Measurements from ENCODE around the gene CDK5R1.

Gene CDK5R1

DNA sequence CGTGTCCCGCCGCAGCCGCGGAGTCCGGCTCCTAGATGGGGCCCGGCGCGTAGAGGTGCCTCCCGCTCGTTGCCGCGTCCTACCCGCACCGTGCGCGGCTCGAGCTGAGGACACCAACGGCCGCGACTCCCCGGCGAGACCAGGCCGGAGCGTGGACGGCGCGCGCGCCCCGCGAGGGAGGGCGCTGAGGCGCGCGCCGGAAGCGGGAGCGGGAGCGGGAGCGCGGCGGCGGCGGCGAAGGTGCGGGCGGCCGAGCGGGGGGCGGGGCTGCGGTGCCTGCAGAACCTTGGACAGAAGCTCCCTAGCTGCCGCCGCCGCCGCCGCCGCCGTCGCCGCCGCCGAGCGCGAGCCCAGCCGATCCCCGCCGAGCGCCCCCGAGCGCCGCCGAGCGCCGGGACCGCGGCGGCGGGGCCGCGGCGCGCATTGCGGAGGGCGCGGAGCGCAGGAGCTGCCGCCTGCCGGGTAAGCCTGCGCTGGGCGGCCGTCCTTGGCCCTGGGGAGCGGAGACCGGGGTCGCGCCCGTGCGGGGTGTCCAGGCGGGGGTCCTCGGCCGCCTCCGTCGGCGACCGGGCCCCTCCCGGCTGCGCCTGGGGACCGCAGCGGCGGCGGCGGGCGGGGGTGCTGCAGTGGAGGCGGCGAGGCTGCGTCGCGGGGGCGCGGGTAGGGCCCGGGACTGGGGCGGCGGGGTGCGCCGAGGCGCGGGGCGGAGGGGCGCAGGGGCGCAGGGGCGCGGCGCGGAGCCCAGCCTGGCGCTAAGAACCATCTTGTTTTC lies at the start of gene CDK5R1:
Gene CDK5R1 (plus strand): TSS at position 293 of the 772 bp plus-strand sequence. CDS start 628 bp downstream, outside the sequence.
- peak within 1 kb of the TSS; percentile 74 for H3K27ac ChIP-seq
- TF ChIP-seq, protein P1, sequence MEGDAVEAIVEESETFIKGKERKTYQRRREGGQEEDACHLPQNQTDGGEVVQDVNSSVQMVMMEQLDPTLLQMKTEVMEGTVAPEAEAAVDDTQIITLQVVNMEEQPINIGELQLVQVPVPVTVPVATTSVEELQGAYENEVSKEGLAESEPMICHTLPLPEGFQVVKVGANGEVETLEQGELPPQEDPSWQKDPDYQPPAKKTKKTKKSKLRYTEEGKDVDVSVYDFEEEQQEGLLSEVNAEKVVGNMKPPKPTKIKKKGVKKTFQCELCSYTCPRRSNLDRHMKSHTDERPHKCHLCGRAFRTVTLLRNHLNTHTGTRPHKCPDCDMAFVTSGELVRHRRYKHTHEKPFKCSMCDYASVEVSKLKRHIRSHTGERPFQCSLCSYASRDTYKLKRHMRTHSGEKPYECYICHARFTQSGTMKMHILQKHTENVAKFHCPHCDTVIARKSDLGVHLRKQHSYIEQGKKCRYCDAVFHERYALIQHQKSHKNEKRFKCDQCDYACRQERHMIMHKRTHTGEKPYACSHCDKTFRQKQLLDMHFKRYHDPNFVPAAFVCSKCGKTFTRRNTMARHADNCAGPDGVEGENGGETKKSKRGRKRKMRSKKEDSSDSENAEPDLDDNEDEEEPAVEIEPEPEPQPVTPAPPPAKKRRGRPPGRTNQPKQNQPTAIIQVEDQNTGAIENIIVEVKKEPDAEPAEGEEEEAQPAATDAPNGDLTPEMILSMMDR (conservative IDR thresholded peaks at IDR 0.05): no peak; the same call in 1 of the 2 replicates
- TF ChIP-seq ZFX (IDR thresholded peaks at IDR 0.05): 0 out of 2 replicates have a peak, but pooled peaks have one; percentile 6

DNA sequence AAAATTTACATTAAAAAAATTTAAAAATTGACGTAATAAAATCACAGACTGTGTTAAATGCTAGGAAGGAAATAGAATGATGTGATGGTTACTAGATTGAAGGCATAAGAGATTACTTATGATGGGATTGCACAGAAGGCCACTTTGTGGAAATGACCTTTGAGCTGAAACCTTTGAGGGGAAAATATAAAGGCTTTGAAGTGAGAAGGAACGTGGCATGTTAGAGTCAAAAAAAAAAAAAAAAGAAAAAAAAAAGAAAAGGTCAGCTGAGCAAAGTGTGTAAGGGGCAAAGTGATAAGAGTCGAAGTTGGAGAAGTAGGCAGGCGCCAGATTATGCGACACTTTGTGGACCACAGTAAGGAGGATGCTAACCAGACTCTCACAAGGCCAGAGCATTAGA lies 46.1 kb upstream of the CDK5R1 start:
- no peak for TF ChIP-seq ZFX (IDR thresholded peaks at IDR 0.05)
- TF ChIP-seq, protein P1 (conservative IDR thresholded peaks at IDR 0.05): no peak
- no peak overlapping the region for H3K27ac ChIP-seq

DNA sequence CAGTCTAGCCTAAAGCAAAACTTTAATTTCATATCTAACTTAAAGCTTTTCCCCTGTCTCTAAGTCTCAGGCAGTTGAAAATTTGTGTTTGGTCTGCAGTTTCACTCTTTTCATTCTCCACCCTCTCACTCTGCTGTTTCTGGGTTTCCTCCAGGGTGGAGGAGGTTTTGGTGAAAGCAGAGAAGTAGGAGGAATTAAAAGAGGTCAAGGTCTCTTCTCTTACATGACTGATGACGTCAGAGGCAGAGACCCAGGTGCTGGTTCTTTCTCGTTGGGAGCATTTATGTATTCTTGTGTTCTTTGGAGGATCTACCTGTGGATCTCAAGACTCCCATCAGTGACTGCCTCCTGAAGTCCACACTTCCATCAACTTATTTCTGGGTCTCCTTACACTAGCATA lies 44.9 kb upstream of the CDK5R1 start:
- H3K27ac ChIP-seq: no peak overlapping the region
- TF ChIP-seq, protein P1 (conservative IDR thresholded peaks at IDR 0.05): no peak
- TF ChIP-seq ZFX (IDR thresholded peaks at IDR 0.05): no peak

DNA sequence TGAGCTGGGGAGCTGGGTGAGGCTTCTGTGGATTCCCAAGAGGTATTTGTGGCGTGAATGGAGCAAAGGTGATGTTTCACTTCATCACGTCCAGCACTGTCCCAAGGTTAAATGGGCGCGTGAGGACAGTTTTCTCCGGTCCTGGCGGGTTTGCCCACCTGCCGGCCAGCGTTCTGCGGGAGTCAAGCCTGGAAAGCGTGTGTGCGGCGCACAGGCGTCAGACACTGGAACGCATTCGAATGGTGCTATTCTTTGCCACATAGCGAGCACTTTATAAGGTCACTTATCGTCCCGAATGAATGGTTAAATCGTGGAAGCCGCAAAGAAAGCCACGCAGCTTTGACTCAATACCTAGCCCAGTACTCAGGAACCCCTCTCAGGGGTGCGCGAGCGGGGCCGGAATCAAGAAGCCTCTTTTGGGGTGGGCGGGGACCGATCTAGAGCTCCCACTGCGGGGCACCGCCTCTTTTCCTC lies 42.9 kb upstream of the CDK5R1 start:
- peak overlapping the region; percentile 93 for H3K27ac ChIP-seq
- TF ChIP-seq ZFX (IDR thresholded peaks at IDR 0.05): no peak
- TF ChIP-seq, protein P1 (conservative IDR thresholded peaks at IDR 0.05): 0 out of 2 replicates have a peak, but pooled peaks have one; percentile 97

DNA sequence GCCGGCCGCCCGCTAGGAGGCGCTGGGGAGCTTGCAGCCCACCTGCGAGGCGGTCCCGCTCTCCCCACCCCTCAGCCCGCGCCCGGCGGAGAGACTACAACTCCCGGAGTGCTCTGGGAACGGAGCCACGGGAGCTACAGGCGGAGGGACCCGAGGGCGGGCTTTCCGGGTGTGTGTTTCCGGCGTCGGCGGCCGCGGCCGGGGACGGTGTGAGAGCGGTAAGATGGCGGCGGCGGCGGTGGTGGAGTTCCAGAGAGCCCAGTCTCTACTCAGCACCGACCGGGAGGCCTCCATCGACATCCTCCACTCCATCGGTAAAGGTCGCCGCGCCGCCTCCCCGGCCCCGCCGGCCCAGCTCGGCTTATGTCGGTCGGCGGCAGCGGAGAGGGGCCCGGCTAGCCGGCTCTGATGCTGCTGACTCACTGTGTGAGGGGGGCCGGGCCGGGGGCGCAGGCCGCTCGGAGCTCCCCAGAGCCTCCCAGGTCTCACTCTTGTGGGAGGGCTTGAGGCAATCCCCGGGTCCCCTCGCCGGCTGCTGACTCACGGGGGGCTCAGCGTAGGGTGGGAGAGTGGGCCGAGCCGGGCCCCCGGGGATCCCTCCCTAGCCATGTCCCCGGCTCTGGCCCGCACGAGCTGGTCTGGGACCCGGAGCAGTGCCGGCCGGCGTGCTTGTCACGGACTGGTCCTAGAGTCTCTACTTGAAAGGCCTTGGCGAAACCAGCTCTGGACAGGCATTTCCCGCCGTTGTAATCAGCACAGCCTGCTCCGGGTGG lies 42.3 kb upstream of the CDK5R1 start, which contains the start of gene PSMD11:
Gene PSMD11 (plus strand): TSS at position 210 of the 773 bp plus-strand sequence. CDS start 14 bp downstream, at position 224.
- peak within 1 kb of the TSS; percentile 93 for H3K27ac ChIP-seq
- TF ChIP-seq, protein P1 (conservative IDR thresholded peaks at IDR 0.05): peak; percentile 19
- peak; percentile 88 for TF ChIP-seq ZFX (IDR thresholded peaks at IDR 0.05)

DNA sequence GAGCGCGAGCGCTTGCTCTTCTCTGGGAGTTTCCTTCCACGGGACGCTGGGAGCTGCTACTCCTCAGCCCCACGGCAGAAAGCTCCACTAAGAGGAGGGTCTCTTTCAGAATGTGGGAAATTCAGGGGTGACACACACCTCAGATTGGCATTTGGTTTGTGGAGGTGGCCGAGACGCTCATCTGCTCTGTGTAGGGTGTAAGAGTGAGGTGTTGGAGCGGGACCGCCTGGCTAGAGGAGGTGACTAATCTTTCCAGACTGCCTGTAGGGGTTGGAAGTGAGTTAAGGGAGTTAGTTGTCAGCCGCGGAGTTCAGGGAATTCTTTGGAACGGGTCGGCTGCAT lies 41.7 kb upstream of the CDK5R1 start:
- TF ChIP-seq ZFX (IDR thresholded peaks at IDR 0.05): no peak
- TF ChIP-seq, protein P1 (conservative IDR thresholded peaks at IDR 0.05): no peak
- H3K27ac ChIP-seq: peak overlapping the region; percentile 93

DNA sequence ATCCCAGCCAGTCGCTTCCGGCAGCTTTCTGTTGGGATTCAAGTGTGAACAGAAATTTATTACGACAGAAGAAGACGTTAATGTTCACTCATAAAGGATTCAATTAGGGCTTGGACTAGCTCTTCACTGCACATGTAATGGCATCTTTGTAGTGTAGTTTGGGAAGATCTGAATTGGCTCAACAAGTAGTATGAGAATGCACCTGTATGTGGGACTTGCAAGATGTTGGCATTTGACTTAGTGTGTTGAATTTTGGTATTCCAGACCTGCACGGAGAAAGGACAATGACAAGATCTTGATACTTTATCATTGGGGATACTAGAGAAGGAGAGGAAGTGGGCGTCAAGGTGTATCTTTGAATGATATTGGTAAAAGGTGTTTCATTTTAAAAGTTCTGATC lies 41.3 kb upstream of the CDK5R1 start:
- H3K27ac ChIP-seq: peak overlapping the region; percentile 93
- TF ChIP-seq, protein P1 (conservative IDR thresholded peaks at IDR 0.05): no peak
